Thyroid gland (tissue), 4 donors: ENCODE results near the gene HMCN2. TPM values are rescaled to one million over a fixed set of nuclear protein-coding genes. Genes with fewer than 3 reads are reported as not detected.
A peak's percentile ranks its signal among the peaks of the same experiment; 100 is the strongest.

ENCODE experiments used
- DNase-seq, 2 donors: peaks; one replicate each; pipeline ENCODE4 v3.0.0-alpha.2; 2019
- H3K27ac ChIP-seq, 3 donors: fragments of 200-600 bp; sonication (generic); 1 replicate in 2 of 3; 2 replicates in 1 of 3; pipeline ENCODE4 v1.5.1; 2016 to 2019; ENCODE audit warnings: mild to moderate bottlenecking in 1 of 3, moderate library complexity in 1 of 3
- H3K27me3 ChIP-seq: fragments of 200-600 bp; sonication (generic); one replicate; pipeline ENCODE4 v1.5.1; 2019
- H3K36me3 ChIP-seq, 2 donors: fragments of 200-600 bp; sonication (generic); one replicate each; pipeline ENCODE4 v1.5.1; 2016 to 2019
- H3K4me1 ChIP-seq, 2 donors: fragments of 200-600 bp; sonication (generic); one replicate each; pipeline ENCODE4 v1.5.1; 2017 to 2019
- H3K4me3 ChIP-seq, 3 donors: fragments of 200-600 bp; sonication (generic); replicated peaks in 1 of 3; 1 replicate in 2 of 3; 2 replicates in 1 of 3; pipeline ENCODE4 v1.5.1; 2016; ENCODE audit warnings: mild to moderate bottlenecking in 1 of 3
- H3K9me3 ChIP-seq: fragments of 200-600 bp; sonication (generic); one replicate; pipeline ENCODE4 v1.5.1; 2017
- CTCF ChIP-seq, 6 experiments: fragments of 200-600 bp in 3 of 6; fragments of 450-650 bp in 3 of 6; sonication (generic) in 3 of 6; IDR thresholded peaks; one replicate each; pipeline ENCODE4 v1.5.1; 2016 to 2019; ENCODE audit warnings: antibody characterized with exemption in 6 of 6, mild to moderate bottlenecking in 2 of 6, inconsistent platforms in 1 of 6, moderate library complexity in 1 of 6
- POLR2A ChIP-seq, 2 donors: fragments of 450-650 bp; IDR thresholded peaks; one replicate each; pipeline ENCODE4 v1.6.1; 2017; ENCODE audit warnings: antibody characterized with exemption in 2 of 2, mild to moderate bottlenecking in 2 of 2, moderate library complexity in 1 of 2
- WGBS, 2 donors: methylation state at CpG; one replicate each; pipeline ENCODE4 v1.1.5; 2017; 5-methylcytosine and 5-hydroxymethylcytosine counted together
- intact Hi-C: fragments of 100-400 bp; cut with DNase I; formaldehyde crosslinking; loops from one replicate; pipeline ENCODE4 v1.15.1; 2023
- total RNA-seq, 4 donors: library from RNA; depleted of rRNA; stranded (reverse); fragments of >200 nt; gene quantifications; one replicate each; pipeline ENCODE4 v1.2.3, GENCODE V29; 2016

The HMCN2 gene
- total RNA-seq, 4 donors from 2014 or later = 1.7 to 5.5 (median 3.5) TPM

GRCh38 chr9:130341128-130341527 lies 75.6 kb downstream of the HMCN2 start:
- Histone ChIP-seq H3K9me3 (no peaks in the 10 kb centered on the region), H3K4me1 (no peaks in the 10 kb centered on the region), H3K27ac (no peak overlapping the region), H3K36me3 (no peaks in the 10 kb centered on the region), H3K4me3 (no peak overlapping the region), H3K27me3 (no peaks in the 10 kb centered on the region)
- intact Hi-C loops = loop anchor here (5.0 kb wide), 1 partner anchor 99 kb away; no protein-coding TSS in a partner anchor
- WGBS, 2 donors = 83 to 92% methylated on average over 7 to 8 of the region's 13 CpGs
- DNase-seq = no peak
- TF ChIP-seq CTCF (IDR thresholded peaks at IDR 0.05) (no peak), POLR2A (IDR thresholded peaks at IDR 0.05) (no peak)

GRCh38 chr9:130341839-130342713 lies 76.5 kb downstream of the HMCN2 start:
- H3K36me3 ChIP-seq = no peaks in the 10 kb centered on the region
- TF ChIP-seq POLR2A (IDR thresholded peaks at IDR 0.05) = no peak
- no peak for TF ChIP-seq CTCF (IDR thresholded peaks at IDR 0.05)
- DNase-seq = no peak
- 87 to 95% methylated on average over 12 to 13 of the region's 13 CpGs for WGBS, 2 donors
- no peaks in the 10 kb centered on the region for H3K27me3 ChIP-seq
- no peak overlapping the region for H3K4me3 ChIP-seq
- no peaks in the 10 kb centered on the region for H3K9me3 ChIP-seq
- intact Hi-C loops = loop anchor here (2.0 to 5.0 kb wide), 2 partner anchors 100 to 235 kb away; no protein-coding TSS in a partner anchor
- no peak overlapping the region for H3K27ac ChIP-seq
- no peaks in the 10 kb centered on the region for H3K4me1 ChIP-seq

GRCh38 chr9:130342714-130343085 lies 77.1 kb downstream of the HMCN2 start:
- intact Hi-C loops = loop anchor here (2.0 to 5.0 kb wide), 2 partner anchors 100 to 236 kb away; no protein-coding TSS in a partner anchor
- Histone ChIP-seq H3K4me1 (no peaks in the 10 kb centered on the region), H3K9me3 (no peaks in the 10 kb centered on the region), H3K27me3 (no peaks in the 10 kb centered on the region), H3K4me3 (no peak overlapping the region), H3K36me3 (no peaks in the 10 kb centered on the region), H3K27ac (no peak overlapping the region)
- WGBS, 2 donors = 86 to 95% methylated on average over 4 to 11 of the region's 11 CpGs
- TF ChIP-seq CTCF (IDR thresholded peaks at IDR 0.05) = no peak
- TF ChIP-seq POLR2A (IDR thresholded peaks at IDR 0.05) = no peak
- no peak for DNase-seq

- no peaks in the 10 kb centered on the region for H3K27me3 ChIP-seq
- no peak overlapping the region for H3K4me3 ChIP-seq
- no peak overlapping the region for H3K27ac ChIP-seq
- intact Hi-C loops = loop anchor here (2.0 to 5.0 kb wide), 2 partner anchors 101 to 237 kb away; no protein-coding TSS in a partner anchor
- TF ChIP-seq POLR2A (IDR thresholded peaks at IDR 0.05) = no peak
- peak; percentile 49 to 85 (median 74) for TF ChIP-seq CTCF (IDR thresholded peaks at IDR 0.05)
- H3K4me1 ChIP-seq = no peaks in the 10 kb centered on the region
- WGBS, 2 donors = 14 to 34% methylated on average over 7 to 11 of the region's 12 CpGs
- peak in 1 of 2 donors; percentile 33 for DNase-seq
- H3K9me3 ChIP-seq = no peaks in the 10 kb centered on the region
- H3K36me3 ChIP-seq = no peaks in the 10 kb centered on the region
These were observed 77.9 kb downstream of the HMCN2 start for GRCh38 chr9:130343445-130343918.

- intact Hi-C loops = loop anchor here (5.0 kb wide), 1 partner anchor 102 kb away; no protein-coding TSS in a partner anchor
- Histone ChIP-seq H3K4me1 (peaks cover 0 to 9% of the 10 kb centered on the region in 2 donors), H3K4me3 (no peak overlapping the region), H3K27ac (no peak overlapping the region), H3K9me3 (no peaks in the 10 kb centered on the region), H3K36me3 (no peaks in the 10 kb centered on the region), H3K27me3 (no peaks in the 10 kb centered on the region)
- WGBS, 2 donors = 95% methylated on average over 1 of the region's 1 CpG
- DNase-seq = no peak
- TF ChIP-seq POLR2A (IDR thresholded peaks at IDR 0.05) (no peak), CTCF (IDR thresholded peaks at IDR 0.05) (no peak)
These were observed 78.8 kb downstream of the HMCN2 start for GRCh38 chr9:130344366-130344765.
